Liver (tissue), 9 donors: ENCODE measurements around the gene COMMD7. TPM values are rescaled to one million over a fixed set of nuclear protein-coding genes. Genes with fewer than 3 reads are reported as not detected.

ENCODE experiments used
- DNase-seq: peaks from one replicate; pipeline ENCODE4 v3.0.0-alpha.2; 2017; ENCODE audit warnings: low spot score
- H3K27ac ChIP-seq, 2 donors: one replicate each; pipeline ENCODE4 v1.7.0; 2013; ENCODE audit warnings: inconsistent platforms in 2 of 2, low read length in 2 of 2, control low read depth in 1 of 2, low read depth in 1 of 2, mild to moderate bottlenecking in 1 of 2
- H3K27me3 ChIP-seq, 4 donors: one replicate each; pipeline versions ENCODE4 v1.6.1 to v1.7.0; 2013; ENCODE audit warnings: low read length in 3 of 4, inconsistent platforms in 1 of 4, mild to moderate bottlenecking in 1 of 4, moderate library complexity in 1 of 4; ENCODE audit not compliant: control insufficient read depth in 4 of 4, insufficient read depth in 4 of 4
- H3K36me3 ChIP-seq, 4 donors: one replicate each; pipeline versions ENCODE4 v1.6.1 to v1.7.0; 2013; ENCODE audit warnings: low read length in 3 of 4, mild to moderate bottlenecking in 3 of 4, low read depth in 1 of 4, moderate library complexity in 1 of 4; ENCODE audit not compliant: control insufficient read depth in 4 of 4, insufficient read depth in 3 of 4
- H3K4me1 ChIP-seq, 4 donors: one replicate each; pipeline versions ENCODE4 v1.6.1 to v1.7.0; 2013; ENCODE audit warnings: low read length in 3 of 4, mild to moderate bottlenecking in 3 of 4, moderate library complexity in 1 of 4; ENCODE audit not compliant: control insufficient read depth in 4 of 4, insufficient read depth in 4 of 4
- H3K4me3 ChIP-seq, 3 donors: one replicate each; pipeline versions ENCODE4 v1.6.1 to v1.7.0; 2013; ENCODE audit warnings: low read length in 3 of 3, control low read depth in 1 of 3, low read depth in 1 of 3, mild to moderate bottlenecking in 1 of 3
- H3K9ac ChIP-seq, 2 donors: one replicate each; pipeline ENCODE4 v1.7.0; 2013; ENCODE audit warnings: low read length in 2 of 2, mild to moderate bottlenecking in 2 of 2, moderate library complexity in 2 of 2, control low read depth in 1 of 2, low read depth in 1 of 2
- H3K9me3 ChIP-seq, 4 donors: one replicate each; pipeline versions ENCODE4 v1.6.1 to v1.7.0; 2013; ENCODE audit warnings: low read length in 3 of 4; ENCODE audit not compliant: control insufficient read depth in 4 of 4
- EGR1 ChIP-seq, 2 donors: IDR thresholded peaks; 2 replicates each; pipeline ENCODE4 v1.6.1; 2016 to 2018; ENCODE audit warnings: antibody characterized with exemption in 2 of 2, low read depth in 2 of 2
- FOXA1 ChIP-seq: IDR thresholded peaks from 2 replicates; pipeline ENCODE4 v1.6.1; 2016; ENCODE audit warnings: antibody characterized with exemption
- FOXA2 ChIP-seq: IDR thresholded peaks from 2 replicates; pipeline ENCODE4 v1.6.1; 2016; ENCODE audit warnings: antibody characterized with exemption
- GABPA ChIP-seq, 2 donors: IDR thresholded peaks in 1 of 2; conservative IDR thresholded peaks in 1 of 2; 2 replicates each; pipeline ENCODE4 v1.6.1; 2016; ENCODE audit warnings: antibody characterized with exemption in 2 of 2, mild to moderate bottlenecking in 1 of 2, moderate library complexity in 1 of 2
- HNF4A ChIP-seq, 2 donors: conservative IDR thresholded peaks; 2 replicates each; pipeline ENCODE4 v1.6.1; 2016; ENCODE audit warnings: antibody characterized with exemption in 2 of 2, mild to moderate bottlenecking in 2 of 2
- HNF4G ChIP-seq: IDR thresholded peaks from 2 replicates; pipeline ENCODE4 v1.6.1; 2016; ENCODE audit warnings: antibody characterized with exemption
- JUND ChIP-seq, 2 donors: IDR thresholded peaks; 2 replicates each; pipeline ENCODE4 v1.6.1; 2016; ENCODE audit warnings: antibody characterized with exemption in 2 of 2
- NR2F2 ChIP-seq: IDR thresholded peaks from 2 replicates; pipeline ENCODE4 v1.6.1; 2016; ENCODE audit warnings: antibody characterized with exemption
- RAD21 ChIP-seq, 2 donors: IDR thresholded peaks; 2 replicates each; pipeline ENCODE4 v1.6.1; 2016; ENCODE audit warnings: antibody characterized with exemption in 2 of 2, mild to moderate bottlenecking in 2 of 2
- RXRA ChIP-seq, 2 donors: IDR thresholded peaks; 2 replicates each; pipeline ENCODE4 v1.6.1; 2017 to 2018; ENCODE audit warnings: antibody characterized with exemption in 2 of 2, mild to moderate bottlenecking in 1 of 2
- SP1 ChIP-seq: IDR thresholded peaks from 2 replicates; pipeline ENCODE4 v1.6.1; 2018; ENCODE audit warnings: antibody characterized with exemption, mild to moderate bottlenecking
- TAF1 ChIP-seq: conservative IDR thresholded peaks from 2 replicates; pipeline ENCODE4 v1.6.1; 2016; ENCODE audit warnings: antibody characterized with exemption, mild to moderate bottlenecking
- YY1 ChIP-seq: IDR thresholded peaks from 2 replicates; pipeline ENCODE4 v1.6.1; 2016; ENCODE audit warnings: antibody characterized with exemption, mild to moderate bottlenecking
- WGBS: extraction: QIAGEN DNeasy Blood & Tissue Kit; methylation state at CpG from one replicate; pipeline ENCODE4 v1.1.7; 2013; 5-methylcytosine and 5-hydroxymethylcytosine counted together
- polyA plus RNA-seq, 2 donors: library from polyadenylated mRNA; stranded (reverse) in 1 of 2; unstranded in 1 of 2; fragments of 200-250 nt in 1 of 2; fragments of >200 nt in 1 of 2; fragmentation: Nextera tagmentation in 1 of 2; extraction: Ambion mirVana in 1 of 2; gene quantifications; one replicate each; pipeline versions ENCODE4 v1.2.1 to v1.2.3, GENCODE V29; 2013 to 2015
- total RNA-seq, 2 donors: library from RNA; depleted of rRNA; stranded (reverse); fragments of >200 nt; gene quantifications; one replicate each; pipeline ENCODE4 v1.2.3, GENCODE V29; 2014
- TF ChIP-seq, protein P1 (sequence below): fragments of 150-350 bp; IDR thresholded peaks from 2 replicates; pipeline ENCODE4 v1.5.1; 2017; ENCODE audit warnings: improper control_type of control experiment, low read depth, low read length; ENCODE audit not compliant: missing input control
- TF ChIP-seq, protein P2 (sequence below): IDR thresholded peaks from 2 replicates; pipeline ENCODE4 v1.6.1; 2016; ENCODE audit warnings: antibody characterized with exemption
- TF ChIP-seq, protein P3 (sequence below): IDR thresholded peaks from 2 replicates; pipeline ENCODE4 v1.6.1; 2016; ENCODE audit warnings: antibody characterized with exemption, mild to moderate bottlenecking
- TF ChIP-seq, protein P4 (sequence below): IDR thresholded peaks from 2 replicates; pipeline ENCODE4 v1.6.1; 2016; ENCODE audit warnings: antibody characterized with exemption
- TF ChIP-seq, protein P5 (sequence below): IDR thresholded peaks from 2 replicates; pipeline ENCODE4 v1.6.1; 2016; ENCODE audit warnings: antibody characterized with exemption
- donor health status: healthy.
- donor health status: healthy.
- donor health status: healthy.
- donor health status: healthy.
- donor health status: healthy.

The COMMD7 gene
- total and polyA plus RNA-seq, 4 donors = 8.3 to 42.7 (median 15.5) TPM

DNA sequence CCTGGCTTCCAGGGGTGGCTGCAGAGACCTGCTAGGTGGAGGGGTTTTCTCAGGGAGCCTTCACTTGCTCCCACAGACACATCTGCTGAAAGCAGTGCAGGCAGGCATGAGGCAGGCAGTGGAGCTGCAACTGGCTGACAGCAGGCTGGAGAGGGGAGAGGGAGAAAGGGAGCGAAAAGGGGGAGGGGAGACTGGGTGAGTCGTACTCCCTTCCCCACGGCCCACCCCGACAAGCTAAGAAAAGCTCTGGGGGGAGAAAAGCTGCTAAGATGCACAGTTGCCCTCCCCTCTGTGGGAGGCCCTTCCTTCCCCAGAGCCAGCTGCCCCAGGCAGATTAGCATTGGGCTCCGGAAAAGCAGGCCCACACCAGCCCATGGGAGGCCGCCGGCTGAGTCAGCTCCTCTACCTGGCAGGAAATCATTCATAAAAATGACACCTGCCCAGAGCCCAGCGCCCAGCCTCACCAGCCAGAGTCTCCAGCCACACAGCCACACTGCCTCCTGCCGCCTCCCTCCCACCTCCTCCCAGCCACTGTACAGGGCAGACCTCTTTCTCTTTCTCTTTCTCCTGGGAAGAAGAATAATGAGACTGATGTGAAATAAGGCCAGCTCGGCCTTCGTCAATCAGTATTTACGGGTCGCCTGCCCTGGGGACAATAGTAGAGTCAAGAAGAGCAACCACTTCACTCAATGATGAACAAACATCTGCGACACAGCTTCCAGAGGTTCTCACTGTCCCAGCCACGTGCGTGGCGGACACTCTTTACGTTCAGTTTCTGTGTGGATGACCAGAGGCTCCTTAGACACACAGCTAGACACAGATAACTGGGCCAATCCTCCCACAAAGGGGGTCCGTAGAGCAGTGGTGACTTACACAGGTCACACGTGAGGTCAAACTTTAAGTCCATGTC is 61.8 kb downstream of the COMMD7 start:
- peak; percentile 65 for DNase-seq
- Histone ChIP-seq H3K36me3 (no peaks in the 10 kb centered on the region), H3K4me3 (no peak overlapping the region), H3K27ac (no peak overlapping the region), H3K9ac (no peak overlapping the region), H3K9me3 (no peaks in the 10 kb centered on the region), H3K4me1 (peaks cover 2 to 20% (median 6%) of the 10 kb centered on the region in 4 donors), H3K27me3 (no peaks in the 10 kb centered on the region)
- TF ChIP-seq SP1 (no peak), RAD21 (IDR thresholded peaks at IDR 0.05) (no peak), NR2F2 (no peak), HNF4A (conservative IDR thresholded peaks at IDR 0.05) (no peak), EGR1 (IDR thresholded peaks at IDR 0.05; ENCODE audit: low read depth in 2 of 2) (no peak), FOXA2 (no peak), FOXA1 (no peak), RXRA (IDR thresholded peaks at IDR 0.05) (no peak), GABPA (IDR thresholded peaks at IDR 0.05 in 1 of 2, conservative IDR thresholded peaks at IDR 0.05 in 1 of 2) (no peak), YY1 (no peak), TAF1 (no peak), JUND (IDR thresholded peaks at IDR 0.05) (no peak), HNF4G (no peak)
- TF ChIP-seq, protein P1, sequence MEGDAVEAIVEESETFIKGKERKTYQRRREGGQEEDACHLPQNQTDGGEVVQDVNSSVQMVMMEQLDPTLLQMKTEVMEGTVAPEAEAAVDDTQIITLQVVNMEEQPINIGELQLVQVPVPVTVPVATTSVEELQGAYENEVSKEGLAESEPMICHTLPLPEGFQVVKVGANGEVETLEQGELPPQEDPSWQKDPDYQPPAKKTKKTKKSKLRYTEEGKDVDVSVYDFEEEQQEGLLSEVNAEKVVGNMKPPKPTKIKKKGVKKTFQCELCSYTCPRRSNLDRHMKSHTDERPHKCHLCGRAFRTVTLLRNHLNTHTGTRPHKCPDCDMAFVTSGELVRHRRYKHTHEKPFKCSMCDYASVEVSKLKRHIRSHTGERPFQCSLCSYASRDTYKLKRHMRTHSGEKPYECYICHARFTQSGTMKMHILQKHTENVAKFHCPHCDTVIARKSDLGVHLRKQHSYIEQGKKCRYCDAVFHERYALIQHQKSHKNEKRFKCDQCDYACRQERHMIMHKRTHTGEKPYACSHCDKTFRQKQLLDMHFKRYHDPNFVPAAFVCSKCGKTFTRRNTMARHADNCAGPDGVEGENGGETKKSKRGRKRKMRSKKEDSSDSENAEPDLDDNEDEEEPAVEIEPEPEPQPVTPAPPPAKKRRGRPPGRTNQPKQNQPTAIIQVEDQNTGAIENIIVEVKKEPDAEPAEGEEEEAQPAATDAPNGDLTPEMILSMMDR = no peak
- TF ChIP-seq, protein P2, sequence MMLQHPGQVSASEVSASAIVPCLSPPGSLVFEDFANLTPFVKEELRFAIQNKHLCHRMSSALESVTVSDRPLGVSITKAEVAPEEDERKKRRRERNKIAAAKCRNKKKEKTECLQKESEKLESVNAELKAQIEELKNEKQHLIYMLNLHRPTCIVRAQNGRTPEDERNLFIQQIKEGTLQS = no peak
- TF ChIP-seq, protein P3, sequence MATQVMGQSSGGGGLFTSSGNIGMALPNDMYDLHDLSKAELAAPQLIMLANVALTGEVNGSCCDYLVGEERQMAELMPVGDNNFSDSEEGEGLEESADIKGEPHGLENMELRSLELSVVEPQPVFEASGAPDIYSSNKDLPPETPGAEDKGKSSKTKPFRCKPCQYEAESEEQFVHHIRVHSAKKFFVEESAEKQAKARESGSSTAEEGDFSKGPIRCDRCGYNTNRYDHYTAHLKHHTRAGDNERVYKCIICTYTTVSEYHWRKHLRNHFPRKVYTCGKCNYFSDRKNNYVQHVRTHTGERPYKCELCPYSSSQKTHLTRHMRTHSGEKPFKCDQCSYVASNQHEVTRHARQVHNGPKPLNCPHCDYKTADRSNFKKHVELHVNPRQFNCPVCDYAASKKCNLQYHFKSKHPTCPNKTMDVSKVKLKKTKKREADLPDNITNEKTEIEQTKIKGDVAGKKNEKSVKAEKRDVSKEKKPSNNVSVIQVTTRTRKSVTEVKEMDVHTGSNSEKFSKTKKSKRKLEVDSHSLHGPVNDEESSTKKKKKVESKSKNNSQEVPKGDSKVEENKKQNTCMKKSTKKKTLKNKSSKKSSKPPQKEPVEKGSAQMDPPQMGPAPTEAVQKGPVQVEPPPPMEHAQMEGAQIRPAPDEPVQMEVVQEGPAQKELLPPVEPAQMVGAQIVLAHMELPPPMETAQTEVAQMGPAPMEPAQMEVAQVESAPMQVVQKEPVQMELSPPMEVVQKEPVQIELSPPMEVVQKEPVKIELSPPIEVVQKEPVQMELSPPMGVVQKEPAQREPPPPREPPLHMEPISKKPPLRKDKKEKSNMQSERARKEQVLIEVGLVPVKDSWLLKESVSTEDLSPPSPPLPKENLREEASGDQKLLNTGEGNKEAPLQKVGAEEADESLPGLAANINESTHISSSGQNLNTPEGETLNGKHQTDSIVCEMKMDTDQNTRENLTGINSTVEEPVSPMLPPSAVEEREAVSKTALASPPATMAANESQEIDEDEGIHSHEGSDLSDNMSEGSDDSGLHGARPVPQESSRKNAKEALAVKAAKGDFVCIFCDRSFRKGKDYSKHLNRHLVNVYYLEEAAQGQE = no peak
- TF ChIP-seq, protein P4, sequence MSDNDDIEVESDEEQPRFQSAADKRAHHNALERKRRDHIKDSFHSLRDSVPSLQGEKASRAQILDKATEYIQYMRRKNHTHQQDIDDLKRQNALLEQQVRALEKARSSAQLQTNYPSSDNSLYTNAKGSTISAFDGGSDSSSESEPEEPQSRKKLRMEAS = no peak
- TF ChIP-seq, protein P5, sequence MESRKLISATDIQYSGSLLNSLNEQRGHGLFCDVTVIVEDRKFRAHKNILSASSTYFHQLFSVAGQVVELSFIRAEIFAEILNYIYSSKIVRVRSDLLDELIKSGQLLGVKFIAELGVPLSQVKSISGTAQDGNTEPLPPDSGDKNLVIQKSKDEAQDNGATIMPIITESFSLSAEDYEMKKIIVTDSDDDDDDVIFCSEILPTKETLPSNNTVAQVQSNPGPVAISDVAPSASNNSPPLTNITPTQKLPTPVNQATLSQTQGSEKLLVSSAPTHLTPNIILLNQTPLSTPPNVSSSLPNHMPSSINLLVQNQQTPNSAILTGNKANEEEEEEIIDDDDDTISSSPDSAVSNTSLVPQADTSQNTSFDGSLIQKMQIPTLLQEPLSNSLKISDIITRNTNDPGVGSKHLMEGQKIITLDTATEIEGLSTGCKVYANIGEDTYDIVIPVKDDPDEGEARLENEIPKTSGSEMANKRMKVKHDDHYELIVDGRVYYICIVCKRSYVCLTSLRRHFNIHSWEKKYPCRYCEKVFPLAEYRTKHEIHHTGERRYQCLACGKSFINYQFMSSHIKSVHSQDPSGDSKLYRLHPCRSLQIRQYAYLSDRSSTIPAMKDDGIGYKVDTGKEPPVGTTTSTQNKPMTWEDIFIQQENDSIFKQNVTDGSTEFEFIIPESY = no peak
- 70% methylated on average over 20 of the region's 20 CpGs for WGBS
